Measurements from ENCODE around the gene MAS1.

The MAS1 gene

DNA sequence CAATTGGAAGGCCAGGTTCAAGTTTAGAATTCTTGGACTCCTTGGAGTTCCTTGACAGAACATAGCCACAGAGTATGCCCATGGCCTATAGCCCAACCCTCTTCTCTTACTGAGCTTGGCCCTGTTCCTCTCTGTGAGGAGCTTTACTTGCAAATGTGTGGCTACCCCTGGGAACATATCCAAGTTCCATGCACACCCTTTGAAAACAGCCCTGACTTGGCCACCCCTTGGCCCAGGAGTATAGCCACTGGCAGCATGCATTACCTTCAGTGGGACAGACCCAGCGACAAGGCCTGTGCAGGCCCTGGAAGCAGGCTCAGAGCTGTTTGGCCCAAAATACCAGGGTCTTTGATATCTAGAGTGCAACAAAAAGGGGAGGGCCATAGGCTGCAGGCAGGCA is 19.5 kb upstream of the MAS1 start:
- Histone ChIP-seq H3K4me1 (ENCODE audit: control insufficient read depth, low read length) (peaks cover 13% of the 10 kb centered on the region), H3K79me2 (ENCODE audit: control insufficient read depth, low read length) (no peaks in the 10 kb centered on the region), H3K4me3 (ENCODE audit: low read length) (no peak overlapping the region), H3K9me2 (replicated peaks; ENCODE audit: control insufficient read depth, low read length) (no peaks in the 10 kb centered on the region), H3F3A (ENCODE audit: control insufficient read depth, insufficient read depth) (no peaks in the 10 kb centered on the region), H3K27ac (ENCODE audit: low read depth, low read length) (no peak overlapping the region), H3K4me2 (ENCODE audit: low read length) (no peak overlapping the region), H3K36me3 (ENCODE audit: control insufficient read depth, low read length) (no peaks in the 10 kb centered on the region), H3K27me3 (ENCODE audit: control insufficient read depth, low read length) (no peaks in the 10 kb centered on the region), H4K20me1 (ENCODE audit: control insufficient read depth, insufficient read depth, low read depth, low read length) (no peaks in the 10 kb centered on the region), H3K9me3 (ENCODE audit: control insufficient read depth, insufficient read depth, low read length) (no peaks in the 10 kb centered on the region)
- TF ChIP-seq, protein P1, sequence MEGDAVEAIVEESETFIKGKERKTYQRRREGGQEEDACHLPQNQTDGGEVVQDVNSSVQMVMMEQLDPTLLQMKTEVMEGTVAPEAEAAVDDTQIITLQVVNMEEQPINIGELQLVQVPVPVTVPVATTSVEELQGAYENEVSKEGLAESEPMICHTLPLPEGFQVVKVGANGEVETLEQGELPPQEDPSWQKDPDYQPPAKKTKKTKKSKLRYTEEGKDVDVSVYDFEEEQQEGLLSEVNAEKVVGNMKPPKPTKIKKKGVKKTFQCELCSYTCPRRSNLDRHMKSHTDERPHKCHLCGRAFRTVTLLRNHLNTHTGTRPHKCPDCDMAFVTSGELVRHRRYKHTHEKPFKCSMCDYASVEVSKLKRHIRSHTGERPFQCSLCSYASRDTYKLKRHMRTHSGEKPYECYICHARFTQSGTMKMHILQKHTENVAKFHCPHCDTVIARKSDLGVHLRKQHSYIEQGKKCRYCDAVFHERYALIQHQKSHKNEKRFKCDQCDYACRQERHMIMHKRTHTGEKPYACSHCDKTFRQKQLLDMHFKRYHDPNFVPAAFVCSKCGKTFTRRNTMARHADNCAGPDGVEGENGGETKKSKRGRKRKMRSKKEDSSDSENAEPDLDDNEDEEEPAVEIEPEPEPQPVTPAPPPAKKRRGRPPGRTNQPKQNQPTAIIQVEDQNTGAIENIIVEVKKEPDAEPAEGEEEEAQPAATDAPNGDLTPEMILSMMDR (IDR thresholded peaks at IDR 0.05; ENCODE audit: low read depth, low read length, poor library complexity, severe bottlenecking), result no peak
- TF ChIP-seq EZH2phosphoT487 (IDR thresholded peaks at IDR 0.05; ENCODE audit: borderline replicate concordance, low read length), result no peak

DNA sequence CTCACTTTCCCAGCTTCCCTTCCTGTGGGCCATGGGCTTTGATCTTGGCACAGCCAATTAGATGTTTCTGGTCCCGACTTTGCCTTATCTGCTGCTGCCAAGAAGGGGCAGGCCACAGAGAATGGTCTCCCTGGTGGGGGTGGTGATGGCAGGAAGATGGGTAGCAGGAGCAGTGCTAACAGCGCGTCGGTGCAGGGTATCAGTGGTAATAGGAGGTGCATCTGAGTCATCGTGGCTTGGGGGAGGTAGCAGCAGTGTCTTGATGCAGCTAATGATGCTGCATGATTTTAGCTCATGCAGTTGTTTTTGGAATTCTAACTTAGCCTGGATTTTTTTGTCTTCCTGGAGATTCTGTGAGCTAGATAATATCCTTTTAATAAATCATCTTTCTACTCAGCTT is 18.9 kb upstream of the MAS1 start:
- H4K20me1 ChIP-seq (ENCODE audit: control insufficient read depth, insufficient read depth, low read depth, low read length), result no peaks in the 10 kb centered on the region
- H3K9me2 ChIP-seq (replicated peaks; ENCODE audit: control insufficient read depth, low read length), result no peaks in the 10 kb centered on the region
- no peak overlapping the region for H3K27ac ChIP-seq (ENCODE audit: low read depth, low read length)
- H3K79me2 ChIP-seq (ENCODE audit: control insufficient read depth, low read length), result no peaks in the 10 kb centered on the region
- H3F3A ChIP-seq (ENCODE audit: control insufficient read depth, insufficient read depth), result no peaks in the 10 kb centered on the region
- H3K9me3 ChIP-seq (ENCODE audit: control insufficient read depth, insufficient read depth, low read length), result no peaks in the 10 kb centered on the region
- peaks cover 13% of the 10 kb centered on the region for H3K4me1 ChIP-seq (ENCODE audit: control insufficient read depth, low read length)
- H3K27me3 ChIP-seq (ENCODE audit: control insufficient read depth, low read length), result no peaks in the 10 kb centered on the region
- no peak overlapping the region for H3K4me2 ChIP-seq (ENCODE audit: low read length)
- H3K36me3 ChIP-seq (ENCODE audit: control insufficient read depth, low read length), result no peaks in the 10 kb centered on the region
- H3K4me3 ChIP-seq (ENCODE audit: low read length), result no peak overlapping the region
- no peak for TF ChIP-seq EZH2phosphoT487 (IDR thresholded peaks at IDR 0.05; ENCODE audit: borderline replicate concordance, low read length)
- TF ChIP-seq, protein P1 (IDR thresholded peaks at IDR 0.05; ENCODE audit: low read depth, low read length, poor library complexity, severe bottlenecking), result no peak

DNA sequence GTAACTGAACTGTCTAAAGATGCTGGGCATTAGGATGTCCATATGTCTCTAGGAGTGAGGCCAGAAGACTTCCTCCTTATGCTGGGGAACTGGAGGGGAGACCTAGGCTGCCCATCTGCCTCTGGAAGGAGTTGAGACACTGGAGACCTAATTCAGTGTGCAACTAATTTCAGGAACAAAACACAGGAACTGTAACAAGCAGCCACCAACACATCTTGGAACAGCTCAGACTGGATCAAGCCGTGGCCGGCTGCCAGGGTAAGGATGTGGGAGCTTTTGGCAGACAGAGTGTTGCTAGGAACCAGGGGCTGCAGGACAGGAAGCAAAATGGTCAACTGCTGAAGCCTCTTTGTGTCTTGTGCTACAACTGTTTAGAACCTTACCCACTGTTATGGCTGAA is 16.4 kb upstream of the MAS1 start:
- Histone ChIP-seq H3K4me2 (ENCODE audit: low read length) (no peak overlapping the region), H3K36me3 (ENCODE audit: control insufficient read depth, low read length) (no peaks in the 10 kb centered on the region), H3K27me3 (ENCODE audit: control insufficient read depth, low read length) (no peaks in the 10 kb centered on the region), H4K20me1 (ENCODE audit: control insufficient read depth, insufficient read depth, low read depth, low read length) (no peaks in the 10 kb centered on the region), H3K27ac (ENCODE audit: low read depth, low read length) (no peak overlapping the region), H3K4me1 (ENCODE audit: control insufficient read depth, low read length) (peaks cover 13% of the 10 kb centered on the region), H3F3A (ENCODE audit: control insufficient read depth, insufficient read depth) (no peaks in the 10 kb centered on the region), H3K79me2 (ENCODE audit: control insufficient read depth, low read length) (no peaks in the 10 kb centered on the region), H3K4me3 (ENCODE audit: low read length) (no peak overlapping the region), H3K9me3 (ENCODE audit: control insufficient read depth, insufficient read depth, low read length) (no peaks in the 10 kb centered on the region), H3K9me2 (replicated peaks; ENCODE audit: control insufficient read depth, low read length) (no peaks in the 10 kb centered on the region)
- TF ChIP-seq, protein P1 (IDR thresholded peaks at IDR 0.05; ENCODE audit: low read depth, low read length, poor library complexity, severe bottlenecking), result no peak
- TF ChIP-seq EZH2phosphoT487 (IDR thresholded peaks at IDR 0.05; ENCODE audit: borderline replicate concordance, low read length), result no peak

DNA sequence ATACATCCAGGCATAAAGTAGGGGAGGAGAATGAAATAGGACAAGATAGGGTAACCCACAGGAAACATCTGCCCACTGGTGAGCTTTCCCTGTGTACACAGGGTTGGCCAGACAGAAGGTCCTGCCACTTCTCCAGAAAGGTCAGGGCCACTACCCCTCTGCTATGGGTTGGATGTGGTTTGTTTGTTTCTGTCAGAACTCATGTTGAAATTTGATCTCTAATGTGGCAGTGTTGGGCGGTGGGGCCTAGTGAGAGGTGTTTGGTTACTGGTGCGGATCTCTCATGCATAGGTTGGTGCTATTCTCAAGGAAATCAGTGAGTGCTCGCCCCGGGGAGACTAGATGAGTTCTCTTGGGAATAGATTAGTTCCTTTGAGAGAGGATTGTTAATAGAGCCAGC is 15.6 kb upstream of the MAS1 start:
- H3F3A ChIP-seq (ENCODE audit: control insufficient read depth, insufficient read depth), result no peaks in the 10 kb centered on the region
- peak overlapping the region; percentile 45 for H3K4me2 ChIP-seq (ENCODE audit: low read length)
- no peaks in the 10 kb centered on the region for H3K36me3 ChIP-seq (ENCODE audit: control insufficient read depth, low read length)
- no peaks in the 10 kb centered on the region for H3K79me2 ChIP-seq (ENCODE audit: control insufficient read depth, low read length)
- no peaks in the 10 kb centered on the region for H4K20me1 ChIP-seq (ENCODE audit: control insufficient read depth, insufficient read depth, low read depth, low read length)
- TF ChIP-seq EZH2phosphoT487 (IDR thresholded peaks at IDR 0.05; ENCODE audit: borderline replicate concordance, low read length), result no peak
- no peak overlapping the region for H3K27ac ChIP-seq (ENCODE audit: low read depth, low read length)
- H3K27me3 ChIP-seq (ENCODE audit: control insufficient read depth, low read length), result no peaks in the 10 kb centered on the region
- peaks cover 13% of the 10 kb centered on the region for H3K4me1 ChIP-seq (ENCODE audit: control insufficient read depth, low read length)
- H3K9me3 ChIP-seq (ENCODE audit: control insufficient read depth, insufficient read depth, low read length), result no peaks in the 10 kb centered on the region
- H3K4me3 ChIP-seq (ENCODE audit: low read length), result no peak overlapping the region
- H3K9me2 ChIP-seq (replicated peaks; ENCODE audit: control insufficient read depth, low read length), result no peaks in the 10 kb centered on the region
